MM.1S (cell line): Measurements from ENCODE around the gene WNT2B.

Experiments
- DNase-seq: peaks from one replicate; pipeline ENCODE4 v3.0.0-alpha.2; 2015
- H2AFZ ChIP-seq: fragments of 300-600 bp; sonication (generic); 2 replicates; pipeline ENCODE4 v1.6.0; 2016; ENCODE audit warnings: antibody characterized with exemption, low read length
- H3F3A ChIP-seq: fragments of 300-600 bp; sonication (generic); 2 replicates; pipeline ENCODE4 v1.6.1; 2016; ENCODE audit warnings: mild to moderate bottlenecking, antibody characterized with exemption, low read length, moderate library complexity, mixed read lengths; ENCODE audit not compliant: insufficient read depth
- H3K27ac ChIP-seq: fragments of 300-600 bp; sonication (generic); 2 replicates; pipeline ENCODE4 v1.5.1; 2016; ENCODE audit warnings: mild to moderate bottlenecking, low read length
- H3K27me3 ChIP-seq: fragments of 300-600 bp; sonication (generic); replicated peaks from 2 replicates; pipeline ENCODE4 v1.6.0; 2016; ENCODE audit warnings: low read length; ENCODE audit not compliant: insufficient read depth
- H3K36me3 ChIP-seq: fragments of 300-600 bp; sonication (generic); replicated peaks from 2 replicates; pipeline ENCODE4 v1.6.1; 2016; ENCODE audit warnings: mild to moderate bottlenecking, low read length, mixed read lengths; ENCODE audit not compliant: insufficient read depth
- H3K4me1 ChIP-seq: fragments of 300-600 bp; sonication (generic); 2 replicates; pipeline ENCODE4 v1.6.1; 2016; ENCODE audit warnings: low read length, mixed read lengths
- H3K4me2 ChIP-seq: fragments of 300-600 bp; sonication (generic); 2 replicates; pipeline ENCODE4 v1.6.0; 2016; ENCODE audit warnings: low read depth, low read length
- H3K4me3 ChIP-seq: fragments of 300-600 bp; sonication (generic); 2 replicates; pipeline ENCODE4 v1.5.1; 2016; ENCODE audit warnings: low read length, mixed read lengths
- H3K79me2 ChIP-seq: fragments of 300-600 bp; sonication (generic); 2 replicates; pipeline ENCODE4 v1.6.1; 2016; ENCODE audit warnings: mixed run types, low read length, mixed read lengths
- H3K9ac ChIP-seq: fragments of 300-600 bp; sonication (generic); 2 replicates; pipeline ENCODE4 v1.6.1; 2016; ENCODE audit warnings: low read length, mixed read lengths
- H3K9me2 ChIP-seq: fragments of 300-600 bp; sonication (generic); replicated peaks from 2 replicates; pipeline ENCODE4 v1.6.1; 2016; ENCODE audit warnings: mild to moderate bottlenecking, low read length, mixed read lengths; ENCODE audit not compliant: insufficient read depth
- H3K9me3 ChIP-seq: fragments of 300-600 bp; sonication (generic); replicated peaks from 2 replicates; pipeline ENCODE4 v1.6.1; 2016; ENCODE audit warnings: mild to moderate bottlenecking, low read length, mixed read lengths; ENCODE audit not compliant: insufficient read depth
- H4K20me1 ChIP-seq: fragments of 300-600 bp; sonication (generic); 2 replicates; pipeline ENCODE4 v1.6.1; 2016; ENCODE audit warnings: mild to moderate bottlenecking, low read length, moderate library complexity, mixed read lengths; ENCODE audit not compliant: insufficient read depth
- CTCF ChIP-seq: fragments of 300-600 bp; sonication (generic); IDR thresholded peaks from 2 replicates; pipeline ENCODE4 v1.5.1; 2016; ENCODE audit warnings: antibody characterized with exemption, low read length, mixed read lengths
- EZH2 ChIP-seq: fragments of 300-600 bp; sonication (generic); optimal IDR thresholded peaks from 2 replicates; pipeline ENCODE3; 2017; ENCODE audit warnings: low read depth, mild to moderate bottlenecking, antibody characterized with exemption, low read length, mixed read lengths
- EZH2phosphoT487 ChIP-seq: fragments of 300-600 bp; sonication (generic); IDR thresholded peaks from 2 replicates; pipeline ENCODE4 v1.6.1; 2018; ENCODE audit warnings: antibody characterized with exemption, low read length

WNT2B gene

GRCh38 chr1:112527266-112528010, 18.7 kb downstream of the WNT2B start:
- Histone ChIP-seq H3K27me3 (no peaks in the 10 kb centered on the region), H4K20me1 (no peaks in the 10 kb centered on the region), H3K79me2 (no peaks in the 10 kb centered on the region), H3F3A (no peaks in the 10 kb centered on the region), H3K9me3 (no peaks in the 10 kb centered on the region), H3K4me1 (no peaks in the 10 kb centered on the region), H3K9ac (no peak overlapping the region), H3K4me3 (no peak overlapping the region), H3K4me2 (no peak overlapping the region), H2AFZ (no peak overlapping the region), H3K36me3 (no peaks in the 10 kb centered on the region), H3K27ac (no peak overlapping the region), H3K9me2 (no peaks in the 10 kb centered on the region)
- no peak for DNase-seq
- no peak for TF ChIP-seq EZH2phosphoT487

DNA sequence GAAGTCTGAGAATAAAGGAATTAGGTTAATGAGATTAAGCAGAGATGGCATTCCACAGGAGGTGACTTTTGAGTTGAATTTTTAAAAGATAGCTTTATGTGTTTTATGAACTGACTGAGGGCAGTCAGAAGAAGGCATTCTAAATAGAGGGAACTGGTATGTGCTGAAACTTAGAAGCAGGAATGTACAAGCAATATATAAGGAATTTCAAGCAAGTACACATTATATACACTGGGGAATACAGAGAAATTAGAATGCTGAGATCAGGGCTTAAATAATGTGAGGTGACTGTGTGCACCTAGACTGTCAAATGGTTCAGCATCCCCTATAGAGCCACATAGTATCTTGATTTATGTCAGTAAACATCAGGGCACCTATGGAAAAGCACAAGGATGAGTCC, 19.3 kb downstream of the WNT2B start:
- H3K4me3 ChIP-seq = no peak overlapping the region
- no peak for TF ChIP-seq EZH2
- TF ChIP-seq CTCF = no peak
- TF ChIP-seq EZH2phosphoT487 = no peak
- H3K9me3 ChIP-seq = no peaks in the 10 kb centered on the region
- no peak overlapping the region for H3K9ac ChIP-seq
- no peak overlapping the region for H2AFZ ChIP-seq
- H3F3A ChIP-seq = no peaks in the 10 kb centered on the region
- H3K36me3 ChIP-seq = no peaks in the 10 kb centered on the region
- H3K79me2 ChIP-seq = no peaks in the 10 kb centered on the region
- no peaks in the 10 kb centered on the region for H3K9me2 ChIP-seq
- H3K27me3 ChIP-seq = no peaks in the 10 kb centered on the region
- no peak overlapping the region for H3K4me2 ChIP-seq
- no peaks in the 10 kb centered on the region for H3K4me1 ChIP-seq
- H4K20me1 ChIP-seq = no peaks in the 10 kb centered on the region
- no peak overlapping the region for H3K27ac ChIP-seq
- DNase-seq = no peak

GRCh38 chr1:112529301-112529700, 20.5 kb downstream of the WNT2B start:
- no peaks in the 10 kb centered on the region for H3K9me3 ChIP-seq
- no peaks in the 10 kb centered on the region for H3K4me1 ChIP-seq
- TF ChIP-seq EZH2 (no peak), CTCF (no peak), EZH2phosphoT487 (no peak)
- no peak overlapping the region for H3K4me2 ChIP-seq
- no peaks in the 10 kb centered on the region for H3F3A ChIP-seq
- no peak overlapping the region for H3K27ac ChIP-seq
- H3K79me2 ChIP-seq = no peaks in the 10 kb centered on the region
- H3K9ac ChIP-seq = no peak overlapping the region
- no peak for DNase-seq
- H2AFZ ChIP-seq = no peak overlapping the region
- H4K20me1 ChIP-seq = no peaks in the 10 kb centered on the region
- no peaks in the 10 kb centered on the region for H3K9me2 ChIP-seq
- H3K36me3 ChIP-seq = no peaks in the 10 kb centered on the region
- H3K27me3 ChIP-seq = no peaks in the 10 kb centered on the region
- H3K4me3 ChIP-seq = no peak overlapping the region

- Histone ChIP-seq H3K79me2 (no peaks in the 10 kb centered on the region), H3K4me1 (no peaks in the 10 kb centered on the region), H3K27me3 (no peaks in the 10 kb centered on the region), H3F3A (no peaks in the 10 kb centered on the region), H4K20me1 (no peaks in the 10 kb centered on the region), H3K9ac (no peak overlapping the region), H3K4me3 (no peak overlapping the region), H3K4me2 (no peak overlapping the region), H3K36me3 (no peaks in the 10 kb centered on the region), H3K9me3 (no peaks in the 10 kb centered on the region), H3K9me2 (no peaks in the 10 kb centered on the region), H3K27ac (no peak overlapping the region), H2AFZ (no peak overlapping the region)
- TF ChIP-seq EZH2 (no peak), CTCF (no peak), EZH2phosphoT487 (no peak)
- no peak for DNase-seq
Observed at GRCh38 chr1:112530832-112531231, 22.1 kb downstream of the WNT2B start.
